HG02763 (cell line): ENCODE data around the gene COX6B2.

Experiments
- ATAC-seq: cut with Tn5 transposase; IDR thresholded peaks from one replicate; pipeline ENCODE4 v1.9.1; 2021; ENCODE audit warnings: mild to moderate bottlenecking, moderate library complexity; ENCODE audit not compliant: unreplicated experiment

COX6B2 gene

DNA sequence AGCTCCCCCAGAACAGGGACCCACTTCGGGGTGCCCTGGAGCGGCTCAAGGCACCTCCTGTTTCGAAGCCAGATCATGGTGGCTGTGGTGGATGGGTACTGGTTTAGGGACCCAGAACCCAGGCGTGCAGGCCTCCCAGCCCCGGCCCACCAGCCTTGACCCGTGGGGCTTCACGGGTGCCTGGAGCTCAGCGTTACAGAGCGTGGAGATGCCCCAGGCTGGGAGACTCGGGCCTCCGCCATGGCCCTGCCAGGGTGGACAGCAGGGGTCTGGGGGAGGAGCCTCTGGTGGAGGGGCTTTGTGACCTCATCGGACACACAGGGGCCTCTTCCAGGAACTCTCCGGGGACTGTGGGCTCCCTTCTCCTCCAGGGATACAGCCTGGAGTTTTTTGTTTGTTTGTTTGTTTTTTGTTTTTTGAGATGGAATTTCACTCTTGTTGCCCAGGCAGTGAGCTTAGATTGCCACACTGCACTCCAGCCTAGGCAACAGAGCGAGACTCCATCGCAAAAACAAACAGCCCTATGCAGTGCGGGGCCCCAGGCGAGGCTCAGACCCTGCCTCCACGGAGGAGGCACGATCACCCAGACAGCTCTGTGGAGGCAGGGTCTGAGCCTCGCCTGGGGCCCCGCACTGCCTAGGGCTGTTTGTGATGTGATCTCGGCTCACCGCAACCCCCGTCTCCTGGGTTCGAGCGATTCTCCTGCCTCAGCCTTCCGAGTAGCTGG, 8.6 kb upstream of the COX6B2 start, which contains the start of gene GARIN5B:
TSS of gene GARIN5B (minus strand) at position 271 of the 727 bp plus-strand sequence. CDS start at position 77, 194 bp downstream.
- no peak for ATAC-seq

DNA sequence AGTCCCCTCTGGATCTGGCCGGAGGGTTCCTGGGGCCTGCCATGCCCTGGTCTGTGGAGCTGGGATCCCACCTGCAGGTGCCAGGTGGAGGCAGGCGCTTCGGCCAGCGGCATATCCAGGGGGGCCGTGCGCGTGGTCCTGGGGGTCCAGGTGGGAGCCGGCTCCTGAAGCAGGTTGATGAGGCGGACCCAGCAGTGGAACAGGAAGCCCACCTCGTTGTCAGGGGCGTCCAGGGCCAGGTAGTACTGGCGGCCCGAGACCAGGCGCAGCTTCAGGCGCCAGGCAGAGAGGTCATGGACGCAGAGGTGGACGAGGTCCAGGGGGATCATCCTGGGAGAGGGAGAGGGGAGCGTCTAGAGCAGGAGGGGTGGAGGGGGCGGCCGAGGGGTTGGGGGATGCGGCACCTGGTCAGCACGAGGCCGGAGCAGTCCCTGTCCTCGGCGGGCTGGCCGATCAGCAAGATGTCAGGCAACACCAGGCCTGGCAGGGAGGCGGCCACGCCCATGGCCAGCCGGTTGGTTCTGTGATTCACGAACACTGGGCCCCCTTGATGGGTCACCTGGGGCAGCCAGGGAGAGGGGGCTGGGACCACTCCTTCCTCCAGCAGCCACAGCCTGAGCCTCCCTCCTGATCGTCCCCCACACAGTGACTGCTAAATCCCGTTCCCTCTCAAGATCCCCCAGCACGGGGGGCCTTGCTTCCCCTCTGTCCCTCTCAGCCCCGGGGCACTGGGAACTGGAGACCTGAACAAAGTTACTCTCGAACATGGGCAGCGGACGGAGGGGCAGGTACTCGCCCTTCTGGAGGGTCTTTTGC, 7.9 kb upstream of the COX6B2 start:
- ATAC-seq = no peak

DNA sequence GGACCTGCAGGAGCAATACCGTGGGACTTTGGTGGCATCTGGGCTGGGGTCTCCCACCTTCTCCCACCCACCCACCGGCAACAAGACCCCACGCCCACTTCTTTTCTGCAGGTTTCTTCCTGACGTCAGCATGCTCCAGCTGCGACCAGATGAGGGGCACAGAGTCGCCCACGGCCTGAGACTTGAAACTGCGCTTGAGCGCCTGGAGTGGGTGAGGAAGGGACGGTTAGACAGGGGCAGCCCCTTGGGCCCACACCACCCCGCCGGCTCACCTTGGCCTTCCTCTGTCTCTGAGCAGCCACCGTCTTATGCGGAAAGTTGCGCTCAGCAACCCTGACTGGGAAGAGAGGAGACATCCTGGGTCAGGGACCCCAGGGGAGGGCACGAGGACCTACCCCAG, 6.4 kb upstream of the COX6B2 start:
- no peak for ATAC-seq

DNA sequence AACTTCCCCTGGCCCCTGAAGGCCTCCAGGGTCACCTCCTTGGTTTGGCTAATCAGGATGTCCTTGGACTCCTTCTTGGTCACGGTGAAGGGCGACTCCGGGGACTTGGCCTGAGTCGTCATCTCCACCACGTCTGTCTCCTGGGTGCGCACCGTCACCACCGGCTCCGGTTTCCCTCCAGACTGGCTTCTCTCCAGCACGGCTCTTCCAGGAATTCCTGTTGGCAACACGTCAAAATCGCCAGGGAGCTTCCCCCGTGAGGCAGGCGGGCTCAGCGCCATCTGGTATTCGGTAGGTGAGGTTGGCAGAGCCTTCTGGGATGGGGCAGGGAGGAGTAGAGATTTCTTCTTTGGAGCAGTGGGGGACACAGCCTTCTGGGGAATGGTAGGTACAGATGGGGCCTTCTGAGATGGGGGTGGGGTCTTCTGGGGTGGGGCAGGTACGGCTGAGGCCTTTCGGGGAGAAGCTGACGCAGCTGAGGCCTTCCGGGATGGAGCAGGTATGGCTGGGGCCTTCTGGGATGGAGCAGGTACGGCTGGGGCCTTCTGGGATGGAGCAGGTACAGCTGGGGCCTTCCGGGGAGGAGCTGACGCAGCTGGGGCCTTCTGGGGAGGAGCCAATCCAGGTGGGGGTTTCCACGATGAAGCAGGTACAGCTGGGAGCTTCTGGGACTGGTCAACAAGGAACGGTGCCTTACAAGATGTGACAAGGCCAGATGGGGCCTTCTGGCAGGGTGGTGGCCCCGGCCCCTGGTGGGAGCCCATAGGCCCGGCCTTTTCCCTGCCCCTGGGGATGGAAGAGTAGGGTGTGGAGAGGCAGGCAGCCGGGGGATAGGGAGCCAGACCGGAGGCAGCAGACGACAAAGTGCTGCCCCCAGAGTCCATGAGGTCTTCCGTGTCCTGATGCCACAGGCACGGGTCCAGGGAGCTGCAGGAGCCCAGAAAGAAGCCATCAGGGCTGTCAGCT, 4.7 kb upstream of the COX6B2 start:
- no peak for ATAC-seq

DNA sequence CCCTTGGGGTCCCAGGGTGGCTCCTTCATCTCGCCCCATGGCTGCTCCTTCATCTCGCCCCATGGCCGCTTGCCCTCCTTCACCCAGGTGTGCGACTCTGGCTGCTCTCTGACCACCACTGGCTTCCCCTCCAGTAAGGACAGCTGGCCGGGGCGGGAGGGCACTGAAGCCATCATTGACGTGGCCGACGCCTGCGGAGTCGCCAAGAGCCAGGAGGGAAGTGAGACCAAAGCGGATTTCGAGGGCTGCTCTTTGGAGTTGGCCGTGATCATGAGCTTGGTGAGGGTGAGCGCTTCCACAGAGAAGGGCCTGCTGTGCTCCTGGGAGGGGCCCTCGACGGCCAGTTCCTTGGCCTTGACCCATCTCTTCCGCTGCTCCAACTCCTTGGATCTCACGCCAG, 4.0 kb upstream of the COX6B2 start:
- ATAC-seq = no peak

DNA sequence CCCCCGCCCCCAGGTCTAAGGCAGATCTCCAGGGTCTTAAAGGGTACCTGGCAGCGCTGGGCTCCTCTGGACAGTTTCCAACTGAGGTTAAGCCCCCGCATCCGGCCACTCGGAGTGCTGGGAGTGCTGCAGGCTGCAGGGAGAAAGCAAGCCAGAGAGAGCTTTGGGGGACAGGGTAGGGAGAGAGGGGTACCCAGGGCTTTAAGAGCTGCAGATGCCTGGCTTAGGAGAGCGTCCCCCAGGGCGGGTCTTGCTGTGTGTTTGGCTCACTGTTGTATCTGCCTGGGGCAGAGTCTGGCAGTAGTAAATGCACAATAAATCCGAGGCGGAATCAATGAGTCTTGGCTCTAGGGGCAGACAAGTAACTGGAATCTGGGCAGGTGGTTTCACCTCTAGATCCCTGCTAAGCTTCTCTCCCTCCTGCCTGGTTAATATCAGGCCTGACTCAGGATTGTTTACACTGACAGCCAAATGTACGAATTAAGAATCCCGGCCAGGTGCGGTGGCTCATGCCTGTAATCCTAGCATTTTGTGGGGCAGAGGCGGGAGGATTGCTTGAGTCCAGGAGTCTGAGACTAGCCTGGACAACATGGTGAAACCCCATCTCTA, 798 bp upstream of the COX6B2 start:
- ATAC-seq = no peak

DNA sequence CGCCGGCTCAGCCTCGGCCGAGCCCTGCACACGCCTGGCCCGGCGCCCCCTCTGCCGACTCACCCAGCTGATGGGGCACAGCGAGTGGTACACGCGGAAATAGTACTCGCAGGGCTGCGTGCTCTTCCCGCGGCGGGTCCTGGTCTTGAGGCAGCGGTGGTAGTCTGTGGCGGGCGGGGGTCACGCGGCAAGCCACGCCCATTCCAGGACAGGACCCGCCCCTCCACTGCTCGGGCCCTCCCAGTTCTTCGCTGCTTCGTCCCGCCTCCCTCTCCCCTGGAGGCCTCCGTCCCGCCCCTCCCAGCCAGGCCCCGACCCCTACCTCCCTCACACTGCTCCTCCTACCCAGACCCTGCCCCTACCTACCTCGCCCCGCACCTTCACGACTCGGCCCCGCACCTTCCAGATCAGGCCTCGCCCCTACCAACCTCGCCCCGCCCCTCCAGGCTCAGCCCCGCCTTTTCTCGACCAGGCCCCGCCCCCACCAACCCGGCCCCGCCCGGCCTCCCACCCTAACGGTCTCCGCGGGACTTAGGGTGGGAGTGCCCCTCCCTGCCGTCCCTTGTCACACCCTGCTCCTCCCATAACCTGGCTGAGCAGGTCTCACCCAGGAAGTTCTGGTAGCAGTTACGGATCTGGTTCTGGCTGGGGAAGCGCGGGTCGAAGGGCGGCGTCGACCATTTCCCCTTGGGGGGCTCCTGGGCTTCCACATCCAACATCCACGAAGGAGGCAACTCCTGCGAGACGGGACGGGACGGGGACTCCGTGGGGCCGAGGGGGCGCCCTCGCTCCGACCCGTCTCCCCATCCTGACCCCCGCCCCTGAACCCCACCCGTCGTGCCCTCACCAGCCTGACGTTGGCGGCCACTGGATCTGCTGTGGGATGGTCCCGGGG, 469 bp downstream of the COX6B2 start:
- no peak for ATAC-seq

DNA sequence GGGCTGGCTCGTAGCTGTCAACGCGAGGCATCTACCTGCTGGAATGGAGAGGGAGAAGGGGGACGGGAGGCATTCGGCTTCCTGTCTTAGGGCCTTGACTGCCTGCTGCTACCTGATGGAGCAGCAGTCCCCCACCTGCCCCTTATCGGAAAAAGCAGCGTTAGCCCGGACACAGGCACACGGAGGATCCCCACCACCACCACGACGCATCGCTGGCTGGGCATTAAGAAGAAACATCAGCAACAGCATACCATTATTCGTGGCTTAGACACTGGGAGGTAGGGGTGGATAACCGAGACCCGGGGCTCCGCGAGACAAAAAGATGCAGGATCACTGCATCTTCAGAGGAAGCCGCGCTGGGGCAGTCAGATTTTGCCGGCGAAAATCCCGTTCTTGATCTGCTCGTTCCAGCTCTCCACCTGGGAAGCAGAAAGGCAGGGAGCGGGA, 1.1 kb downstream of the COX6B2 start:
- no peak for ATAC-seq

DNA sequence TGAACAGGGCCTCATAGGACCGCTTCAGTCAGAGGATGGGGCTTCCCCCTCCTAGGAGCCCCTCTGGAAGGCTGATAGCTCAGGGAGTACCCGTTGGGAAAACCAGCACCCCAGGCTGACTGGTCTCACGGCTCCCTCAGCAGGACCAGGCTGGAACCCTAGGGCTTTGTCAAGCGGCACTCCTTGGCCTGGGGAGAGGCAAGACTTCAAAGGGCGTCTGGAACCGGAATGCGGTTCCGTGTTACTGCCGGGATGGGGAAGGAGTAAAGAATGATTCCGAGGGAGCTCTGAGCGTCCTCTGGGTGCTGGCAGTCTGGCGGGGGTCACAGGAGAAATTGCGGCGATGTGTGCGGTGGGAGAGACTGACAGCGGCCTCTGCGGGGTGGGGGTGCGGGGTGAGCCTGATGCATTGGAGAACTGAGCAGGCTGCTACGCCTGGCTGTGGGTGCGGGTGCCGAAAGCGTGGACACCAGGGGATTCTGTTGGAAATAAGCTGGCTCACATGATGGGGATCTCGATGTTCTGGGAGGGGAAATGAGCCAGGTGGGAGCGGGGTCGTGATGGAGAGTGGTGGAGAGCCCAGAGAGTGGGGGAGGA, 1.9 kb downstream of the COX6B2 start:
- no peak for ATAC-seq

DNA sequence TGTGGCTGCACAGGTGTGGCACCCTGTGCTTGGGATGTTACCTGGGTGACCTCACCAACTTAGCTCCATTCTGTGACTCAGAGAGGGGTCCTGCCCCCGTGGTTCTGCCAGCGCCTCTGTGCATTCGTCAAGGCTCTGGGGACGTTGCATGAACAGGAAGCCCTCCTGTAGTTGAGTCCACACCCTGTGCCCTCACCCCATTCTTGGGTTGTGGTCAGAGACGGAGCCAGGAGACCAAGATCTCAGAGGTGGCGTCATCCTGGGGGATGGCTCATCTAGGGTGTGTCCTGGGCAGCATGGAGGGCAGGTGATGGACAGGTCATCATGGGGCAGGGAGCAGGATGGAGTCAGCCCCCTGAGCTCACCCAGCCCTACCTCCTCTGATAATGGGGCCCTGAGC, 2.5 kb downstream of the COX6B2 start:
- ATAC-seq = no peak

DNA sequence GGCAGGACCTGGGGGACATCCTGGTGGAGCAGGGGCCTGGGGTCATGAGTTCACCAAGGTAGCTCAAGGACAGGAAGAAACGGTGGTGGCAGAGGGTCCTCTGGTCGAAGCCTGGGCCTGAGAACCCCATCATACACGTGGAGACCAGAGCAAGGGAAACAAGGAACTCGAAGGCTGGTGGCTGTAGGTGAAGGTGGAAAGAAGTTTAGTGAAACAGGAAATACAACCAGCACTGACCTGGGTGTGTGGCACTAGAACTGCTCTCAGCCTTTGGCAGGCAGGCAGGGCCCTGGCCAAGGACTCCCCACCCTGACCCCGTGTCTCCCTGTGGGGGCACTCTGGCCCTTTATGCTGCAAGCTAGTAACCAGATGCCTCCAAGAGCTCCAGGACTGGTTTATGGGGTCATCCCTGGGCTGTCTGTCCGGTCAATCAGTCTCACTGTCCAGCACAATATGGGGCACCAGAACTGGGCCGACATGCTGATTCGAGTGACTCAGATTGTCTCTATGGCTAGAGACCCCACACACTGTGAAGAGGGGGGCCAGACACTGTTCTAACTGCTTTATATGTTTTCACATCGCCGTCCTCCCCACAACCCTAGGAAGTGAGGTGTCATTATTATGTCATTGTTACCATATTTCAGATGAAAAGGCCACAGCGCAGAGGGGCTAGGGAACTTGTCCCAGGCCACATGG, 3.8 kb downstream of the COX6B2 start:
- ATAC-seq = no peak

DNA sequence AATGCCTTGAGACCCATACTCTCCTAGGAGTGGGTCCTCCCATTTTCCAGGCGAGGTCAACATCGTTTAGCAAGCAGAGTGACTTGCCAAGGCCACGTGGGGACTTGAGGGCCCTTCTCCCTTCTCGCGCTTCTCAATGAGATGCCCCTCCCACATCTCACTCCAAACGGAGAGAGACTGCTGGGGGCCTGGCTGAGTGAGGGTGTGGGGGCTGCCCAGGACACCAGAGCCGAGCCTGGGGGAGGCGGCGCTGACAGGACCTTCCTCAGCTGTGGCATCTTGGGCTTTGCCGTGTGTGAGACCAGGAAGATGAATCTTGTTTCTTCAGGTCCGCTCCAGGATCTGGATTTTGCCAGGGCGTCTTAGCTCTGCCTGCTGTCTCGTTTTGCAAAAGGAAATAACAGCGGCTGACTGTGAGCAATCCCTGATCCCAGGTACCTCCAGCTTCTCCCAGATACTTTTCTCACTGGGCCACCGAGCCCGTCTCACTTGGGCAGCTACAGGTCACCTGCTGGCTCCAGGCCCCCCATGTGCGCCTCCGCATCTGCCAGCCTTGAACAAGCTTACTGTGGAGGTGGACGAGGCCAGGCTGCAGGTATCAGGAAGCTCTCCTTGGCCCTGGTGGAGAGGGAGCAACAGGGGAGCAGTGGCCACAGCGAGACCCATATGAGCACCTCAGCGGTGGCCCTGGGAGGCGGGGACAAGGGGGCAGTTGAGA, 6.0 kb downstream of the COX6B2 start:
- no peak for ATAC-seq

DNA sequence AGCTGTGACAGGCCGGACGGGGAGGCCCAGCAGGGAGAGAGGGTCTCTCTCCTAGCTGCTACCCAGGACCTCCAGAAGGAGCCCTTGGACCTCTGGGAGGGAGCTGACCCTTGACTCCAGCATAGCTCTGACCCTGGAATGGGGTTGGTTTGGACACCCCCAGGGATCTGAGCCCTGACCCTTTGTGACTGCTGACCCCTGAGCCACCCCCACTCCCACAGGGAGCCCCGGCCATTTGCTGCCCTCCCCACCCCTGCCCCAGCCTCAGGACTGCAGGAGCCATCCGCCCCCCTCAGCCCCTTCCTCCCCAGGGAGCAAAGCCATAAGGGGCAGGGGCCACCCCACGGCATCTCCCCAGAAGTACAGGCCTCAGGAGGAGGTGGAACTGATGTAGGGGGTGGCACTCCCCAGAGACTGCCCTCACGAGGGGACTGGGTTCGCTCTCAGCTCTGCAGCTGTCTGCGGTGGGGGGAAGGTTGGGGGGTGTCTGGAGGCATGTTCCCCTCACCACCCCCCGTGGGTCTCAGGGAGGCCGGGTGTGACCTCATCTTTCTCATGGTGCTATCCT, 7.0 kb downstream of the COX6B2 start:
- ATAC-seq = no peak

DNA sequence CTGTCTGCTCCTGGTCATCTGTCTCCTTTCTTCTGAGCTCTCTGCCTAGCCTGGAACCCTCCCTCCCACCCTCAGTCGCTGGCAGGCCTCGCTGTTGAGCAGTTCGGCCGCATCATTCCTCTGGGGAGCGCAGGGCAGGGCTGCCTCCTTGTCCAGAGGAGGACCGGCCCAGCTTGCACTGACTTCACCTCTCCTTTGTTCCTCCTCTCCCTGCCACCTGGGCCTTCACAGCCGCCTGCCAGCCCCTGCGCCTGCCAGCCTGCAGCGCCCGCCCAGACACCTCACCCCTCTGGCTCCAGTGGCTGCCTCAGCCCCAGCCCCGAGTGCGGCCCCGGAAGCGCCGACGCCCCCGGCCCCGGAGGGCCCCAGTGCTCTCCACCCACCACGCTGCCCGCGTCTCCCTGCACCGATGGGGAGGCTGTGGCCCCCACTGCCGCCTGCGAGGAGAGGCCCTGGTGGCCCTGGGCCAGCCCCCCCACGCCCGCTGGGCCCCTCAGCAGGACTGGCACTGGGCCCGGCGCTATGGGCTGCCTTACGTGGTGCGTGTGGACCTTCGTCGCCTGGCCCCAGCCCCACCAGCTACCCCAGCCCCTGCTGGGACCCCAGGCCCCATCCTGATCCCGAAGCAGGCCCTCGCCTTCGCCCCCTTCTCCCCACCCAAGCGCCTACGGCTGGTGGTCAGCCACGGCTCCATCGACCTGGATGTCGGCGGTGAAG, 7.6 kb downstream of the COX6B2 start:
- no peak for ATAC-seq

DNA sequence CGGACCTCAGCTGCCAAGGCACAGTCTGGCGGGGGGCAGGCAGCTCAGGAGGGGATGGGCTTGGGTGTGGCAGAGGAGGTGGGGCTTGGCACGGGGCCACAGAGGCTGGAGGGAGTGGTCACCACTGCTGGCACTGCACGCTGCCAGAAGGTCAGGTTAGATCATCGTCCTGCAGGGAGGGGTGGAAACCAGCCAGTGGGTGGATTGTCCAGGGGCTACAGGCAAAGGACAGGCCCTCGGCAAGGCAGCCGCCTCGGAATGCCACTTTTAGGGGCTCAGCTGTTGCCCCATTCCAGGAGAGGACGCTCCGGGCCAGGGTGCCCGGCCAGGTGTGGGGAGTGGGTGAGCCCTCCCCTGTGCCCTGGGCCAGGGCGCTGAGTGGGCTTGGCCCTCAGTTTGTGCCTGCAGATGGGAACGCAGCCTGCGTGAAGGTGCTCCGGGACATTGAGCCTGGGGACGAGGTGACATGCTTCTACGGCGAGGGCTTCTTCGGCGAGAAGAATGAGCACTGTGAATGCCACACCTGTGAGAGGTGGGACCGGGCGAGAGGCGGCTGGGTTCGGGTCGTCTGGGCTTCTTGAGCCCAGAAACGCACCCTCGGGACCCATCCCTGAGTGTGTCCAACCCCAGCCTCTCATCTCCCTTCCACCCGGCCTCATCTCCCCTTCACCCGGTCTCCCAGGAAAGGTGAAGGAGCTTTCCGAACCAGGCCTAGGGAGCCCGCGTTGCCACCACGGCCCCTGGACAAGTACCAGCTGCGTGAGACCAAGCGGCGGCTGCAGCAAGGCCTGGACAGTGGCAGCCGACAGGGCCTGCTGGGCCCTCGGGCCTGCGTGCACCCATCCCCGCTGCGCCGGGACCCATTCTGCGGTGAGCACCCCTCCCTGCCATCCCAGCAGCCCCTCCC, 8.4 kb downstream of the COX6B2 start:
- no peak for ATAC-seq
